ENCODE results near the gene ICOSLG.
"Not testable (repeated sequence)": the region's sequence is repeated elsewhere in the genome, so short reads cannot be mapped to it uniquely, and the experiment has no call there.

The ICOSLG gene

DNA sequence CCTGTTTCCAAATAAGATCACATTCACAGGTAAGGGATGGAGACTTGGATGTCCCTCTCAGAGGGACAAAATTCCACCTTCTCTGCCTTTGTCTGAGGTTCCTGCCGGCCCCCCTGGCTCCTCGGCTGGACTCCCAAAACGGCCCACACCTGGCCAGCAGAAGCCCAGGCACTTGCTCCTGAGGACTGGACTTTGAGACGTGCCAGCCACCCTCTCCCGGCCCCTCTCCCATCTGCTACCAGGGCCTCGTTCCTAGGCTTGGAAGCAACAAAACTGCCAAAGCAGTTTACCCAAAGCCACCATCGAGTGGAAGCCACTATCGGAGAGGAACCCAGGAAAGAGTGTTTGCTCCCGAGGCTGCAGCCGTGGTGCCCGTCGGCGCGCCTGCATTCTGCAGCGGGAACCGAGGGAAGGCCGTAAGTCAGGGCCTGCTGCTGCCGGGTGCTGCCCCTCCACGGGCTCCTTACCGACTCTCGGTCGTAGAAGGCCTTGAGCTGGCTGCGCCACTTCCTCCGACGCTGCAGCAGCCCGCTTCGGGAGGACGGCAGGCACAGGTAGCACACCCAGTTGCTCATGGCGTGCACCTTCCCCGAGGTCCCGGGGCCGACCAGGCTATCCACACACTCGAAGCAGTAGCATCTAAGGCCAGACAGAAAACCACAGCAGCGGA is 17.4 kb upstream of the ICOSLG start:
- Histone ChIP-seq H3K36me3 (ENCODE audit: control insufficient read depth, insufficient read depth, low read length) (no peaks in the 10 kb centered on the region), H3K4me2 (ENCODE audit: low read length) (no peak overlapping the region), H3K9ac (no peak overlapping the region), H3K4me3 (ENCODE audit: low read depth, low read length) (no peak overlapping the region), H3K27ac (no peak overlapping the region), H3K79me2 (no peaks in the 10 kb centered on the region), H3K9me3 (ENCODE audit: control insufficient read depth, low read length) (no peaks in the 10 kb centered on the region), H3K27me3 (ENCODE audit: control insufficient read depth, insufficient read depth, low read length) (no peaks in the 10 kb centered on the region), H3K4me1 (no peaks in the 10 kb centered on the region), H2AFZ (no peak overlapping the region)
- TF ChIP-seq, protein P1, sequence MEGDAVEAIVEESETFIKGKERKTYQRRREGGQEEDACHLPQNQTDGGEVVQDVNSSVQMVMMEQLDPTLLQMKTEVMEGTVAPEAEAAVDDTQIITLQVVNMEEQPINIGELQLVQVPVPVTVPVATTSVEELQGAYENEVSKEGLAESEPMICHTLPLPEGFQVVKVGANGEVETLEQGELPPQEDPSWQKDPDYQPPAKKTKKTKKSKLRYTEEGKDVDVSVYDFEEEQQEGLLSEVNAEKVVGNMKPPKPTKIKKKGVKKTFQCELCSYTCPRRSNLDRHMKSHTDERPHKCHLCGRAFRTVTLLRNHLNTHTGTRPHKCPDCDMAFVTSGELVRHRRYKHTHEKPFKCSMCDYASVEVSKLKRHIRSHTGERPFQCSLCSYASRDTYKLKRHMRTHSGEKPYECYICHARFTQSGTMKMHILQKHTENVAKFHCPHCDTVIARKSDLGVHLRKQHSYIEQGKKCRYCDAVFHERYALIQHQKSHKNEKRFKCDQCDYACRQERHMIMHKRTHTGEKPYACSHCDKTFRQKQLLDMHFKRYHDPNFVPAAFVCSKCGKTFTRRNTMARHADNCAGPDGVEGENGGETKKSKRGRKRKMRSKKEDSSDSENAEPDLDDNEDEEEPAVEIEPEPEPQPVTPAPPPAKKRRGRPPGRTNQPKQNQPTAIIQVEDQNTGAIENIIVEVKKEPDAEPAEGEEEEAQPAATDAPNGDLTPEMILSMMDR (IDR thresholded peaks at IDR 0.05): no peak

DNA sequence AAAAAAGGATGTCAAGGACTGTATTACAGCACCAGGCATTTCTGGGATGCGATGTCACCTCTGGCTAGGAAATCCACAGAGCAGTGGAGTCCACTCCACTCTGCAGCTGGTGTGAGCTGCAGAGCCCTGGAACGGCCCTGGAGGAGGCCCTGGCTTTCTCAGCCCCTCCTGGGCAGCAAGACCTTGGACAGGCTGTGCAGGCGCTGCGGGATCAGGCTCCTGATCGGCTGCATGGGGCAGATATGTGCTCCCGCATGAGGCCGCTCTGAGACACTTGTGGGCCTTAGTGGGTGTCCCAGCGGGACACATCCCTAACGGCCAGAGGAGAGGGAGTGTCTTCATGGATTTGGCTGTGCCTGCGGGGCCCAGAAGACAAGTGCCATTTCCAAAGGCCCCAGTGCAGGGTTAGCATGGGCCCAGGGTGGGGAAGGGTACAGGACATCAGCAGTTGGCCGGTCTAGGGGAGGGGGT is 14.8 kb upstream of the ICOSLG start:
- TF ChIP-seq, protein P1 (IDR thresholded peaks at IDR 0.05): no peak
- Histone ChIP-seq H2AFZ (no peak overlapping the region), H3K9me3 (ENCODE audit: control insufficient read depth, low read length) (no peaks in the 10 kb centered on the region), H3K79me2 (no peaks in the 10 kb centered on the region), H3K36me3 (ENCODE audit: control insufficient read depth, insufficient read depth, low read length) (no peaks in the 10 kb centered on the region), H3K4me2 (ENCODE audit: low read length) (no peak overlapping the region), H3K4me1 (no peaks in the 10 kb centered on the region), H3K4me3 (ENCODE audit: low read depth, low read length) (no peak overlapping the region), H3K9ac (no peak overlapping the region), H3K27ac (no peak overlapping the region), H3K27me3 (ENCODE audit: control insufficient read depth, insufficient read depth, low read length) (no peaks in the 10 kb centered on the region)

DNA sequence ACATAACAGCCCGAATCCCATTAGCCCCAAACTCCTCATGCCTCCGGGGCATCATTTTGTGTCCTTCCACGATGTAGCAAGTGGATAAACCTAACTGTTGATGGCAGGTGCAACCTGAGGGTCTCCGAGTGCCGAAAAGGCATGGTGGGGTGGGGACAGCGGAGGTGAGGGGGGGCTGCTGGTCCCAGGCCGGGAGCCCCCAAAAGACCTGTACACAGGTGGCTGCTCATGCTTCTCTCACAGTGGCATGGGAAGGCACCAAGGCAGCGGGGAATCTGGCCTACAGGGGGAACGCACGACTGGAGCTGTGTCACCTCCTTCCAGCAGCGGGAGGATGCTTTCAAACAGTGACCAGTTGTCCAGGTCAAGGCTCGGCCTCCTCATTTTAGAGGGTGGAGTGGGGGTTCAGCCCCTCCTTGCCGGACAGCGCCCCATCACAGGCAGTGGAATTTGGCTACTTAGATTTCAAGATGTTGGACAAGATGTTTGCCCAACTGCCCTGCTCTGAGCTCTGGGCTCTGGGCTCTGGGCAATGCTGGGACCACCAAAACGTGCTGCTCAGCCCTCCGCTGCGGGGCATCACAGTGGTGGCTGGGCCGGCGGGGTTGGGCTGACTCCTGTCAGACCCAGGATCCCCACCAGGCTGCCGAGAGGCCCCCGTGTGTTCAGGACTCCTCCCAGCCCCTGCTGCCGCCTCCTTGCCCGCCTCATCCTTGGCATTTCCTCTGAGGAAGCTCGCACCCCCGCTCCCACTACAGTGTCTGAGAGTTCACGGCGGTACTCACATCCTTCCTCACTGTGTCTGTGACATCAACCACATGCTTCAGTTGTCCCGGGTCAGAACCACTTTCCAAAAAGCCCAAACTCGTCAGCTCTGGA is 13.3 kb upstream of the ICOSLG start:
- no peaks in the 10 kb centered on the region for H3K9me3 ChIP-seq (ENCODE audit: control insufficient read depth, low read length)
- H3K9ac ChIP-seq: no peak overlapping the region
- H3K4me2 ChIP-seq (ENCODE audit: low read length): no peak overlapping the region
- no peak overlapping the region for H2AFZ ChIP-seq
- H3K79me2 ChIP-seq: no peaks in the 10 kb centered on the region
- no peaks in the 10 kb centered on the region for H3K27me3 ChIP-seq (ENCODE audit: control insufficient read depth, insufficient read depth, low read length)
- TF ChIP-seq, protein P1 (IDR thresholded peaks at IDR 0.05): no peak
- no peaks in the 10 kb centered on the region for H3K4me1 ChIP-seq
- H3K36me3 ChIP-seq (ENCODE audit: control insufficient read depth, insufficient read depth, low read length): no peaks in the 10 kb centered on the region
- no peak overlapping the region for H3K4me3 ChIP-seq (ENCODE audit: low read depth, low read length)
- H3K27ac ChIP-seq: no peak overlapping the region

DNA sequence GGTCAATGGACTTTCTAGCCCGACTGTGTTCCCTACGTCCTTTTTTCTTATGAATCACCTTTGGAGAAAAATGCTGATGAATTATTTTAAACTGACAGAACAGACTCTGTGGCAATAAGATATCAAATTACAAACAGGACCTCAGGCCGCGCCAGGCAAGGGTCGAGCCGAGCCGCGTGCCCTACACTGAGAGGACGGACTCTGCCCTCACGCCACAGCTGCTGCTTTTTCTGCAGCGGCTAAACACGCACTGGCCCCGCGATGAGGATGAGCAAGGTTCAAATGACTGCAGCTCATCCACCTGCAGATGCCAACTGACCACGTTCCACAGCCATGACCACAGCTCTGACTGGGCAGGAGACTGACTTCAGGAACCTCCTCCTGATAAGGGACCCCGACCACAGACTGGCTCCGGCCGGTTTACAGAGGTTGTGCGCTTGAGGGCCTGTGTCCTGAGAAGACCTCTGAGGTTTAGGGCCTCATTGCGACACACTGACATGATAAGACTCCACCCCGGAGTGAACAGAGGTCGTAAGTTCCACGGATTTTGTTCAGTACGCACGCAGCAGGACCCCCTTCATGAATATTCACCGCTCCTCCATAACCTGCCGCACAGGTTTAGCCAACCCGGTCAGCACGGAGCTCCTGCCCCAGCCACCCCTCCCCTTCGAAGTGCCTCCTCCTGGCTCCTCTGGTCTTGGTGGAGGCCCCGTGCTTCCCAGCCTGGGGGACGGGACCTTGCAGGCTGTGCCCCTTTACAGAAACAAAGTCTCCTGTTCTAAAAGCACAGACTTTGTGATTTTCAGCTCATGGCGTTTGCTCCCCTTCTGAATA is 8.7 kb upstream of the ICOSLG start:
- not testable (repeated sequence) for H2AFZ ChIP-seq; H3K27me3 ChIP-seq (ENCODE audit: control insufficient read depth, insufficient read depth, low read length); H3K4me3 ChIP-seq (ENCODE audit: low read depth, low read length); H3K79me2 ChIP-seq; H3K27ac ChIP-seq; H3K9ac ChIP-seq; H3K9me3 ChIP-seq (ENCODE audit: control insufficient read depth, low read length); H3K4me2 ChIP-seq (ENCODE audit: low read length); H3K36me3 ChIP-seq (ENCODE audit: control insufficient read depth, insufficient read depth, low read length); H3K4me1 ChIP-seq

DNA sequence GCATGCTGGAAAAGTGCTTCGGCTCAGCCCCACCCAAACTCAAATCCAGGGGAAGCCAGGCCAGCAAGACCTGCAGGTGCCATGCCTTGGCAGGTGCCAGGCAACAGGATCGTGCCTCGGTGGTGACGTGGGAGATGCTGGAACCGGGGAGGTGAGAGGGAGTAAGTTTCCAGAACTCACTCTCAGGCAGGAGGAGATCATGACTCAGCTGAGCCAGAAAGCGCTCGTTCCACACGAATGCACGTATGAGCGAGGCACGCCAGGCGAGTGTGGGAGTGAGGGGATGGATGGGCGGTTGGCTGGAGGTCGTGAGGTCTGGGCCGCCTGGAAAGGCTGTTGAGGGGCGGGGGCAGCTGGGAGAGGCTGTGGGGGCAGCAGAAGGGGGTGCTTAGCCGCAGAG is 7.2 kb upstream of the ICOSLG start:
- not testable (repeated sequence) for H3K27ac ChIP-seq; H3K36me3 ChIP-seq (ENCODE audit: control insufficient read depth, insufficient read depth, low read length); H2AFZ ChIP-seq; H3K79me2 ChIP-seq; H3K9me3 ChIP-seq (ENCODE audit: control insufficient read depth, low read length); H3K9ac ChIP-seq; H3K4me1 ChIP-seq; H3K4me3 ChIP-seq (ENCODE audit: low read depth, low read length); H3K27me3 ChIP-seq (ENCODE audit: control insufficient read depth, insufficient read depth, low read length); H3K4me2 ChIP-seq (ENCODE audit: low read length)

DNA sequence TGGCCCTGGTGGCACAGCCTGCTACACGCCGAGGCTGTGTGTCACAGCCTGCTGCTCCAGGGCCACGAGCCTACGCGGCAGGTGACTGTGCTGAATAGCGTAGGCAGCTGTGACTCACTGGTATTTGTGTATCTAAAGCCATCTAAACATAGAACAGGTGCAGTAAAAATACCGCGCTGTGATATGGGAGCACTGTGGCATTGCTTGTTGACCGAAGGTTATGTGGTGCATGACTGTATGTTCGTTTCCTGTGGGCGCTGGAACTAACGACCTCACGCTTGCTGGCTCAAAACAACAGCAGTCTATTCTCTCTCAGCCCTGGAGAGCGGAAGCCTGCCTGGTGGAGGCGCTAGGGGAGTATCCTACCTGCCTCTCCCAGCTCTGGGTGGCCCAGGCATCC is 3.2 kb upstream of the ICOSLG start:
- H3K4me2 ChIP-seq (ENCODE audit: low read length); H3K4me1 ChIP-seq; H3K27me3 ChIP-seq (ENCODE audit: control insufficient read depth, insufficient read depth, low read length); H3K79me2 ChIP-seq; H2AFZ ChIP-seq; H3K9ac ChIP-seq; H3K4me3 ChIP-seq (ENCODE audit: low read depth, low read length); H3K9me3 ChIP-seq (ENCODE audit: control insufficient read depth, low read length); H3K36me3 ChIP-seq (ENCODE audit: control insufficient read depth, insufficient read depth, low read length); H3K27ac ChIP-seq: not testable (repeated sequence)

DNA sequence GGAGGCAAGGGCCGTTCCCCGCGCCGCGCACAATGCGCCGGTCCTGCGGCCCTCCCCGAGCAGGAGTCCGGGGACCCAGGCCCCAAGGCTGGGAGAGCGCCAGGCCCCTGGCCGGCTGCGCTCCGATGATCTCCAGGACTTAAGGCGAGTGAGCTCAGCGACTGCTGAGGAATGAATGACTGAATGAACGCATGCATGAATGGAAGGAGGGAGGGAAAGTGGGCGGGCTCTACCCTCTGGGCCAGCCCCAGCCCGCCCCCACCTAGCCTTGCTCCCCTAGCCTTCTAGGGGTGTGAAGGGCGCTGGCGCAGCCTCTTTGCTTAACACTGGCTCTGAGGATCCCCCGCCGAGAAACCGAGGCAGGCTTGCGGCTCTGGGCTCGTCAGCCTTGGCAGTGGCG is 538 bp upstream of the ICOSLG start:
- not testable (repeated sequence) for H3K9ac ChIP-seq; H3K27ac ChIP-seq; H2AFZ ChIP-seq; H3K27me3 ChIP-seq (ENCODE audit: control insufficient read depth, insufficient read depth, low read length); H3K79me2 ChIP-seq; H3K4me1 ChIP-seq; H3K4me2 ChIP-seq (ENCODE audit: low read length); H3K36me3 ChIP-seq (ENCODE audit: control insufficient read depth, insufficient read depth, low read length); H3K4me3 ChIP-seq (ENCODE audit: low read depth, low read length); H3K9me3 ChIP-seq (ENCODE audit: control insufficient read depth, low read length)

DNA sequence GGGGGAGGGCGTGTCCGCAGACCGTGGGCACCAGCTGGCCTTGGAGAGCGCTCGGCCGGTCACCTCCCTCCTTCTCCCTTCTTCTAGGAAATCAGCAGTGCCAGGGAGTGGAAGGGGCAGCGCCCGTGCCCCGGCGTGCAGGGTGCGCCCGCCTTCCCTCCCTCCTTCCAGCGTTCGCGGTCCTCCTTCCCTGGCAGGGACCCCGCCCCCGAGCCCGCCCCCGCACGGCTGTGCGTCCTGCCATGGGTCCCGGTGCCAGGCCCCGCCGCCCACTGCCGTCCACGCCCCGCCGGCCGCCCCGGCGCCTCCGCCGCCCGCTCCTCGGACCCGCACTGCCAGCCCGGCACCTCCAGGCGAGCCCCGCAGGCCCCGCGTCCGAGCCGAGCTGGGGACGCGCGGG is 390 bp downstream of the ICOSLG start:
- H3K4me3 ChIP-seq (ENCODE audit: low read depth, low read length); H3K27ac ChIP-seq; H3K36me3 ChIP-seq (ENCODE audit: control insufficient read depth, insufficient read depth, low read length); H3K79me2 ChIP-seq; H3K9me3 ChIP-seq (ENCODE audit: control insufficient read depth, low read length); H3K4me1 ChIP-seq; H3K4me2 ChIP-seq (ENCODE audit: low read length); H2AFZ ChIP-seq; H3K9ac ChIP-seq; H3K27me3 ChIP-seq (ENCODE audit: control insufficient read depth, insufficient read depth, low read length): not testable (repeated sequence)

Measured in parathyroid adenoma (tissue), 2 donors.